M059J (cell line): ENCODE measurements around the gene CXCL14. TPM values are rescaled to one million over a fixed set of nuclear protein-coding genes. Genes with fewer than 3 reads are reported as not detected.

ENCODE experiments used
- DNase-seq: peaks from one replicate; pipeline ENCODE4 v3.0.0-alpha.2; 2012; ENCODE audit warnings: low read depth
- total RNA-seq: library from RNA; depleted of rRNA; stranded (reverse); fragments of >200 nt; shearing (Covaris generic); gene quantifications from 2 replicates; pipeline ENCODE4 v1.2.3, GENCODE V29; 2014

The CXCL14 gene
- total RNA-seq, 1 experiment from 2014 or later = 0.62 TPM

DNA sequence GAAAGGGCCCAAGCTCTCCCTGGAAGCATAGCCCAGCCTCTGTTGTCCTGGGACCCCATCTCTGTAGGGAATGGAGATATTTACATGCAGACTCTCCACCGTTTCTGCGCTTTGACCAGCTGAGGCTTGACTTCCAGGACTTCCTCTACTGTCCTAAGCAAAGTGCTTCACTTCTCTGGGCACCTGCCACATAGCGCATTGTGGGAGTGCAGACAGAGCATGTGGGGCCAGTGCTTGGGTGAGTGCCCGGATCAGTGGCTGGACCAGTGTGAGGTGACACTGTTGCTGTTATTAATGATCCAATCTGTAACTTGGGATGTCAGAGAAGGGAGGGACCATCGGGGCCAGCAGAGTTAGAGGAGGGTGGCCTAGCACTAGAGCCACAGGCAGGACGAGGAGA, 10.5 kb downstream of the CXCL14 start:
- DNase-seq = no peak

- DNase-seq = no peak
Measured at GRCh38 chr5:135567661-135568060, 11.1 kb downstream of the CXCL14 start.

GRCh38 chr5:135566422-135567400, 12.1 kb downstream of the CXCL14 start:
- no peak for DNase-seq

- peak; percentile 48 for DNase-seq
Measured at GRCh38 chr5:135565725-135566421, 12.9 kb downstream of the CXCL14 start.

DNA sequence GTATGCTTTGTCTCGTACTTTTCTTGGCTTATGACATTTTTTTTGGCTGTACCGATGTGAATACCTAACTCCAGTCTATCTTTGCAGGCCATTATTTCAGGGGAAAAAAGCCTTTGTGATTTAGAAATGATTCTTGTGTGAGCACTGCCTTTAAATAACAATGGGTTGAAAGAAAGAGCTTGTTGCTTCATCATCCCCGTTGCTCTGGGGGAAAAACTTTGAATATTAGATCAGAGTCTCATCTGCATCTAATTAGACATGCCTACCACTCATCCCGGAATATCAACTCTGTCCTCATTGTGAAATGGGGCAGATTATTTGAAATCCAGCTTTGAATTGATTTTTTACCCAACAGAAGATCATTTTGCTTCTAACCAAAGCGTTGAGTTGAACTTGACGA, 13.5 kb downstream of the CXCL14 start:
- DNase-seq = no peak

DNA sequence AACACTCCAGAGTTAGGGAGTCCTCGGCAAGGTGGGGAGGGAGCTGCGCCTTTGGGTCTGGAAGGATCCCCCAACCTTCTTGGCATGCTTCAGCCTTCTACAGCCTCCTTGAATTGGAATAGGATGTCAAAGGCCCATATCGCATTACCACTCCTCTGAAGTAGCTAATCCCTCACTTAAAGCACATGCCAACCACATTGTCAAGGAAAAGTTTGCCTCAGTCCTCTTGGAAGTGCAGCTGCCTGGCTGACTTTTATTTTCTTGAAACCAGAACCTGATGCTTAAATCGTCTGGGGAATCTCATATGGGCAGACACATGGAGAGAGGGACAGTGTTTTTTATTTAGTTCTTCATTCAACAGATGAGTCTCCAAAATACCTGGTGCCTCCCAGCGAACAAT, 14.5 kb downstream of the CXCL14 start:
- no peak for DNase-seq

DNA sequence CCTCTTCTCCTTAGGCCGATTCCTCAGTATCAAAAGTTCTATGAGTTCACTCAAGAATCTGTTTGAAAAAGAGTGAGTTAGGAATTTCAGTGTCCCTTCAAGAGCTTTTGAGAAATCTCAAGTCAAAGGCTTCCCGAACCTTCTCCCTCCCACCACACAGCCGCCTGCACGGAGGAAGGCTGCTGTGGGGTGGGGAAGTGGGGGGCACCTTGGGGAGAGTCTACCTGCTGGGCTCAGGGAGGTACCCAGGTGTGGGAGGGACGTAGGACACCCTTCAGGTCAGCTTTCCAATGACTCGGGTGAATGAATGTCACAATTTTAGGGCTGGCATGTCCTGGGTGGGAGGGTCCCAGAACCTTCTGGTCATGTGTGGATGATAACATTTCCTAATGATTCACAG, 17.5 kb downstream of the CXCL14 start:
- DNase-seq = no peak

- DNase-seq = peak; percentile 73
Measured at GRCh38 chr5:135560858-135561257, 17.9 kb downstream of the CXCL14 start.

DNA sequence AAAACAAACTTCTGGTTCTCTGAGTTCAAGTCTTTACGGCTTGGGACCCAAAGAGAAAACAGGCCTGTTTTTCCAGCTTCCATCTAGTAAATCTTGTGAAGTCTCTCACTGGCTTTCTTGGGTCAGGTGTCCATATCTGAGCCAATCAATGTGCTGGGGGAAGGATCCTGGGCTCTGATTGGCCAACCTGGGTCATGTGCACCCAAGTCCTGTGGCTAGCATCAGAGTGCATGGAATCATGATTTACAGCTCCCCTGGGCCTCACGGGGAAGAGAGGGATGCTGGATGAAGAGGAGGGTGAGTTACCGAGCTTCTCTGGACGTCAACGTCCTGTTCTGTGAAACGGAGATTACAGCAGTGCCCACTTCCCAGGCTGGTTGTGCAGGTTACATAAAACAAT, 19.4 kb downstream of the CXCL14 start:
- peak; percentile 55 for DNase-seq

- DNase-seq = no peak
Measured at GRCh38 chr5:135557076-135557838, 21.5 kb downstream of the CXCL14 start.

- DNase-seq = no peak
Measured at GRCh38 chr5:135556620-135557019, 22.2 kb downstream of the CXCL14 start.

DNA sequence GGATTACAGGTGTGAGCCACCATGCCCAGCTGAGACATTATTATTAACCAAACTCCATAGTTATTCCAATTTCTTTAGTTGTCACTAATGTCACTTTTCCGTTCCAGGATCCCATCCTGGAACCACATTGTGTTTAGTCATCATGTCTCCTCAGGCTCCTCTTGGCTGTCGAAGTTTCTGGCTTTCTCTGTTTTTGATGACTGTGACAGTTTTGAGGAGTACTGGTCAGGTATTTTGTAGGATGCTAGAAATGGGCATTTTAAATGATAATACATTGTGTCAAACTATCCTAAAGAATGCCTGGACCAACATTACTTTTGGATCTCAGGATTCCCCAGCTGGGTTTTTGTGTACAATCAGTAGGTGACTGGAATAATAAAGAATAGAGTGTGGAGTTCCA, 23.3 kb downstream of the CXCL14 start:
- DNase-seq = no peak

DNA sequence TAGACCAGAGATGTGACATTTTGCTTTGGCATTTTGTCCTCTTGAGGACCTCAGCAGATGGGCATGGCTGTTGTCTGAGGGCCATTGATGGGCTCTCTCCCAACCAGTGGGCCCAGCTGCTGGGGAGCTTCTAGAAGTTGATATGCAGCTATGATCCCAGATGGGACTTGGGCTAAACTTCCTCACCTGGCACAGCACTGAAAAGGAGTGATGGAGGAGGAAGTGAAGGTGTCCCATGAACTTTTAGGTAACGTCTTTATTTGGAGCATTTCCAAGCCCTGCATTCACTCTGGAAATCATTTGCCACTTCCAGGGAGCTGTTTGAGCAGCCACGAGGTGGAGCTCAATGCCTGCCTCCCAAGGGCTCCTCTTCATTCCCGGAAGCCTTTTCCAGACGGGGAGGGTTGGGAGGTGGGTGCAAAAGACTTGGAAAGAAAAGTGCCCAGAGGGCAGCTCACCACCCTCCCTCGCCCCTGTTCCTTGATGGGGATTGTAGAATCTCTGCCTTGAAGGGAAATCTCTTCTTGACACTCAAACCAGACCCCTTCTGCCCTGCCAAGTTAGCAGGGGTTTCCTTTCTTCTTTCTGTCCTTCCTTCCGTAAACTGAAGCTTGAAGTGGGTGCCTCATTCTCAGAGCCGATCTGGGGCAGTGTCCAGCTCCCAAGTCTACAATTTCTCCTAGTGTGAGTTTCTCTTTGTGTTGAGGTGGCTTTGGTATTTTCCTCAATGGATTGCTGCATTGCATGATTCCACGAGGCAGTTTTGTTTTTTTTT, 24.9 kb downstream of the CXCL14 start:
- peak; percentile 55 for DNase-seq

- DNase-seq = peak; percentile 65
Measured at GRCh38 chr5:135551593-135552447, 27.0 kb downstream of the CXCL14 start.

DNA sequence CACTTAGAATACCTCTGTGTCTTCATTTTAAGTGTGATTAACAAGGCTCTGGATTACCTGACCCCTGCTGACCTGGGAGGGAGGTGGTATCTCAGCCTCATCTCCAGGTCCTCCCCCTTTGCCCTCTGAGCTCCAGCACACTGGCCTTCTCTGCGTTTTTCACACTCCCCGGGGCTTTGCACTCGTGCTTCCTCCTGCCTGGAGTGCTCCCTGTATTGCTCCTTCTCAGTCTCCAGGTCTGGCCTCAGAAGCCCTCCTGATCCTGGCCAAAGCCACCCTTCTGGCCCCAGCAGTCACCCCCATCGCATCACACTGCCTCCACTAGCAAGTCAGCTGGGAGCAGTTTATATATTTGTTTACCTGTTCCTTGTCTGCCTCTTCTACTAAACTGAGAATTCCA, 29.4 kb downstream of the CXCL14 start:
- DNase-seq = no peak

GRCh38 chr5:135547590-135548254, 31.1 kb downstream of the CXCL14 start:
- DNase-seq = no peak

DNA sequence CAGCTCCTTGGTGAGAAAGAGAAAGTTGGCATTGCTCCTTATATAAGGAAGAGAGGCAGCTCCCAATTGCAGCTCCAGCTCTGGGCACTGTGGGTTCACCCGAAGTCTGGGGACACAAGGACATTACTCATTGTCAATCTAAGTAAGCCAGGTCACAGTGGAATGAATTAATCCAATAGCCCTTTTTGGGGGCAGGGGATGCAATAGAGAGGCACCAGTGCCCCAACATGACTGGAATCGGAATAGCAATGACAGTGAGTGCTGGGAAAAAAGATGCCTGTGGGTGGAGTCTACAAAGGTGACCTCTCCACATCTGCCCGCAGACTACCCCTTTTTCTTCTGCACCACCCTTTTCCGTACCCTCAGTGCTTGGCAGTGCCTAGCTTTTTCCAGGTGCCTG, 31.9 kb downstream of the CXCL14 start:
- no peak for DNase-seq

GRCh38 chr5:135546101-135546500, 32.7 kb downstream of the CXCL14 start:
- DNase-seq = no peak

DNA sequence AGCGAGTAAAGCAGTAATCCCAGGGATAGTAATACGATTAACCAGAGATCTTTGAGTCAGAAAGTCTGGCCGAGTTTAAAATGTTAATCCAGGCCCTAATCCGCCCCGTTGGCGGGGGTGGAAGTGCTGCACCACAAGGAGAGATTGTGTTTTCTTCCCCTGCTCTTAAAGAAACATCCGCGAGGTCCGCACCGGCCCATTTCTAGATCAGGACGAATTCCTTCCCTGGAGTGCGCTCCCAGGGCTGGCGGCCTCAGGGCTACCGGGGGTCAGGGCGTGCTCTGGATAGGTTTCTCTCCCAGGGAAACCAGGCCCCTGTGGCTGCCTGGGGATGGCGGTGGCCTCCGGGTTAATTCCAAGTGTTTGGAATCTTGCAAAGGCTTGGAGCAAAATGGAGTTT, 33.7 kb downstream of the CXCL14 start:
- no peak for DNase-seq
